Left forelimb (tissue), 1 donor: ENCODE results near the gene SLC4A7.
"Not testable (repeated sequence)": the region's sequence is repeated elsewhere in the genome, so short reads cannot be mapped to it uniquely, and the experiment has no call there.

Source experiments
- DNase-seq: peaks from one replicate; pipeline ENCODE4 v3.0.0-alpha.2; 2018; ENCODE audit warnings: low spot score

Gene SLC4A7

DNA sequence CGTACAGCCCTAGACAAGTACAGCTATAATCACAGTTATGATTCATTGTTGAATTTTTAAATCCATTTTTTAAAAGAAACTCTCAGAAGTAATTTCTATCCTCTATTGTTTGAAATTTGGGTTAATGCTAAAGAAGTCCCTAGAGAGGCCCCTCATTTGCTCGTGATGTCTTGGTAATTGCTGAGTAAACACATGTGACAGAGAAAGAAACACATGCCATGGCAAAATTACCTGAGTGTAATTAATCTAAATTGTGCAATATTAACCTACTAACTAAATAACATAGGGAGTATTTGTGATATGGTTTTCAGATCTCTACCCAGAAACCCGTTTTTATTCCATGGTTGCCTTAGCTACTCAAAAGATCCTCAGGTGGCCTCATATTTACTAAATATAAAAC is 125.8 kb downstream of the SLC4A7 start:
- no peak for DNase-seq

GRCh38 chr3:27357665-27358258 is 126.4 kb downstream of the SLC4A7 start:
- no peak for DNase-seq

GRCh38 chr3:27356976-27357375 is 127.2 kb downstream of the SLC4A7 start:
- no peak for DNase-seq

GRCh38 chr3:27354588-27355203 is 129.5 kb downstream of the SLC4A7 start:
- no peak for DNase-seq

DNA sequence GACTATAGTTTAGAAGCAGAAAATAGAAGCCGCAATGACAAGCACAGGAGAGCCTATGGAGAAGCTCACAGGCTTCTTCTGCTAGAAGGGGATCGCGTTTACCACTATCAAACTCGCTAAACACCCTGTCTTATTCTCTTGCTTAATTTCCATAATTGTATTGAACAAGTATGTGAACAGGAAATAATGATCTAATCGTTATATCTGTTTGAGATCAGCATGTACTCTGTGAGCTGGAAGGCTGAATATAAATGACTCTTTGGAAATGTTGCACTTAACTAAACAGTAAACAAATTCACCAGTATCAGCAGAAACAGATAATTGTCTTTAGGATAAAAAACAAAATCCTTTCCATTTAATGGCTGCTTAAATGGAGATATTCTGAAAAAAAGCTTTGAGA is 130.0 kb downstream of the SLC4A7 start:
- no peak for DNase-seq

GRCh38 chr3:27353221-27353620 is 131.0 kb downstream of the SLC4A7 start:
- DNase-seq, result no peak

DNA sequence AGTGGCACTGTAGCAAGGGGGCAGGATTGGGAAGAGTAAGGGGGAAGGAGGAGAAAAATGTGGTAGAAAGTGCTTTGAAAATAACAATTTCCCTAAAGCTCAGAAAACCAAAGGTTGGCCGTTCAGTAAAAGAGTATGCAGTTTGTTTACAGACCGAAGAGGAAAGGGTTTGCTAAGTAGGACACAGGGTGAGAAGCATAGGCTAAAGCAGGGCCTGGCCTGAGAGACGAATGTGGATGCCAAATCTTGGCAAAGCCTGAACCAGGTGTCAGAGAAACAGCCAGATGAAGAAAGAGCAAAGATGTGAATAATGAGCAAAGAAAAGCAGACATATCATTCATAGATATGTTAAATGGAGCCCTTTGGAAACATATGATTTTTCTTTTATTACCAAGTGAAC is 132.1 kb downstream of the SLC4A7 start:
- DNase-seq, result no peak

- no peak for DNase-seq
Observed at GRCh38 chr3:27349832-27350231, 134.4 kb downstream of the SLC4A7 start.

DNA sequence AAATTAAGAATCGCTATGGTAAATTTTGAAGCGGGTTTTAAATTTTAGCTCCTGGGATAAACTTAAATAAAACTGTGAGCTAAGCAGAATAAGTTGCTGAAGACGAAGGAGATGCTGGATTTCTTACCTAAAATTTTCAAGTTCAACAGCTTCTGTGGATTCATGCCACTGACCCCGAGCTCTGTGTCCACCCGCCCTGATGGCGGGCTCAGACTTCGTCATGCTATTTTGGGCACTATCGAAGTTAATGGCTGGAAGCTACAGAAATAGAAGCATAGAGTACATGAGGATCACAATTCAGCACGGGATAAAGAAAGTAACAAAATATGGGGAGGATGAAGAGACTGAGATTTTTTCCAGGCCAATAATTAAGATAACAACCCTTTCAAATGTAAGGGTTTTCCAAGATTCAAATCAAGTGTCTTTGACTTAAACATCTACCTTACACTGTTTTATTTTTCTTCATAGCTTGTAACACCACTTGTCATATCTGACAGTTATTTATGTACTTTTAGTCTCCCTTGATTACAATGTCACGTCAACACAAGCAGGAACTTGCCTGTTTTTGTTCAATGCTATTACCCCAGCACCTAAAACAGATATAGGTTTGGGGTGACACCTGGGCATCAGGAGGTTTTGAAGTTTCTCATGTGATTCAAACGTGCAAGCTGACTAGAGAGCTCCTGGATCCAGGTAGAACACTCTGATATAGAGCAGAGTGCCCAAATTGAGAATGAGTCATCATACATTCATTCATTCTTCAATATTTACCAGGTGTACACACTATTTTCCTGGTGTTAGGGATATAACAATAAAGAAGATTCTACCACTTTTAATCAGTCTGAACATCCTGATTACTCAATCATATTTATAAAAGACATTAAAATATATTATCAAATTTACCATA is 138.0 kb downstream of the SLC4A7 start:
- no peak for DNase-seq

- no peak for DNase-seq
Observed at GRCh38 chr3:27345493-27345892, 138.7 kb downstream of the SLC4A7 start.

DNA sequence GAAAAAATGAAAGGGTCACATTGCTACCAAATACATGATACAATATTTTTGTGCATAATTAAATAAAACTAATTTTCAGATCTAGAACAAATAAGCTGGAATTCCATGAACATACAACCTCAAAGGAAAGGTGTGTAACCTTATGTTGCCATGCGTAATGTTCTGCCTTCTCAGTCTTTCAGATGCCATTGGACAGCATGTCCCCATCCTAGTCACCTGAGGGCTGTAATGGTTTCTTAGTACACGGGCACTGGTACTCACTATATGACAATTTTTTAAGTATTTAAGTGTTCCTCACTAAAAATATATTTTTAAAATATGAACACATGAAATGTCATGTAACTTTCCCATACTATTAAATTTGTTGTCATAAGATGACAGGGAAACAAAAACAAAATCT is 139.1 kb downstream of the SLC4A7 start:
- DNase-seq, result no peak

DNA sequence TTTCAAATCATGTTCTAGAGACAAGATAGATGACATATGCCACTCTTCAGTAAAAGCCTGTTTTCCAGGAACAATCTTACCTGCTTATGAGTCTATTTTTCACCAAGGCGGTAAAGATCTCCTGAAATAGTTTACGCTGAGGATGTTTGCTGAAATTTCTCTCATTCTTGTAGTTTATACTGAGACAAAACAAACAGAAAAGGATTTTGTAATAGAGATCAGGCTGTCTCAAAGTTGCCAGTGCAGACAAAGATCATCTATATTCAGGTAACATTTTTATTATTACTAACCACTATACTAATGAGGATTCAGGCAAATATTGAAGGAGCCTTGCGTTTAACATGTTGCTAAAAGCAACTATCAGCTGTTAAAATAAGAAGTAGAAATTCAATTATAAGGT is 140.0 kb downstream of the SLC4A7 start:
- DNase-seq, result no peak

GRCh38 chr3:27342267-27342666 is 141.9 kb downstream of the SLC4A7 start:
- no peak for DNase-seq

DNA sequence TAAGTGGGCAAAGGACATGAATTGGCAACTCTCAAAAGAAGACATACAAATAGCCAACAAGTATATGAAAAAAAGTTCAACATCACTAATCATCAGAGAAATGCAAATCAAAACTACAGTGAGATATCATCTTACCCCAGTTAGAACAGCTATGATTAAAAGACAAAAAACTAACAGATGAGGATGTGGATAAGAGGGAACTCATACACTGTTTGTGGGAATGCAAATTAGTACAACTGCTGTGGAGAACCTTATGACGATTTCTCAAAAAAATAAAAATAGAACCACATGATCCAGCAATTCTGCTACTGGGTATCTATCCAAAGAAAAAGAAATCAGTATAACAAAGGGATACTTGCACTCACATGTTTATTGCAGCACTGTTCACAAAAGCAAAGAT is 143.7 kb downstream of the SLC4A7 start:
- DNase-seq, result no peak

- DNase-seq, result no peak
Observed at GRCh38 chr3:27335571-27335970, 148.6 kb downstream of the SLC4A7 start.

GRCh38 chr3:27333843-27334242 is 150.3 kb downstream of the SLC4A7 start:
- no peak for DNase-seq

DNA sequence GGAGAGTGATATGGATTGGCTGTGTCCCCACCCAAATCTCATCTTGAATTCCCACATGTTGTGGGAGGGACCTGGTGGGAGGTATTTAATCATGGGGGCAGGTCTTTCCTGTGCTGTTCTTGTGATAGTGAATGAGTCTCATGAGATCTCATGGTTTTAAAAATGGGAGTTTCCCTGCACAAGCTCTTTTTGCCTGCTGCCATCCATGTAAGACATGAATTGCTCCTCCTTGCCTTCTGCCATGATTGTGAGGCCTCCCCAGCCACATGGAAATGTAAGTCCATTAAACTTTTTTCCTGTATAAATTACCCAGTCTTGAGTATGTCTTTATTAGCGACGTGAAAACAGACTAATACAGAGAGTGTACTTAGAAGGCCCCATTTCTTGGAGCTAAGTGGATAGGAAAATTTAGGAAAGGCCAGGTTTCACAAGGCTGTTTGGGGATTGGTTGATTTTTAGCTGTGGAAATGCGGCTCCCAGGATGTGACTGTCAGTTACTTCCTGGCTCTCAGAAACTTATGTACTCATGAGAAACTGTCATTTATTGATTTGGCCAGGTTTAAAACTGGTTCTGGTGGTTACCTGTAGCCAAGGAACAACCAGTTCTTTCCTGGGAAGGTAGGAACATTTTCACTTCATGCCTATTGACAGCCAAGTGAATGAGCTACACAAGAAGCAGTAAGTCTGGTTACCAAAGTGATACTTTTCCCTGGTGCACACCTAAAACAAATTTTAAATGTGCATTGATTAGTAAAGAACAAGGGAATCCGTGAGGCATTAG is 155.0 kb downstream of the SLC4A7 start:
- DNase-seq, result not testable (repeated sequence)

GRCh38 chr3:27326629-27327545 is 157.3 kb downstream of the SLC4A7 start:
- DNase-seq, result no peak

DNA sequence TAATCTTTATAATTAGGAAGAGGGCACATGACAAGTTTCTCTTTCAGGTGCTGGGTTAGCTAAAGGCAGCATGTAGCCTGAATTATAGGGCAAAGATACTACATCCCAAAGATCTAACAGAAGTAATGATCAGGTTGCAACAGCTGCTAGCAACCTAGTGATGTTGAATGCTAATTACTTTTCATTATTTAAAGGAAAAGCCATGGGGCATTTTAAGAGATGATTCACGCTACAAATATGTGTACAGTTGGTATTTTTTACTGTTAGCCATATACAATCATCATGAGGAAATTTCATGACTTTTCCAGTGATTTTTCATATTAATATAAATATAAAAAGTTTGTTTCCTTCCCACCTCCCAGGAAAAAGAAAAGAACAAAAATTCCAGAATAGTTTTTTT is 158.0 kb downstream of the SLC4A7 start:
- DNase-seq, result no peak

DNA sequence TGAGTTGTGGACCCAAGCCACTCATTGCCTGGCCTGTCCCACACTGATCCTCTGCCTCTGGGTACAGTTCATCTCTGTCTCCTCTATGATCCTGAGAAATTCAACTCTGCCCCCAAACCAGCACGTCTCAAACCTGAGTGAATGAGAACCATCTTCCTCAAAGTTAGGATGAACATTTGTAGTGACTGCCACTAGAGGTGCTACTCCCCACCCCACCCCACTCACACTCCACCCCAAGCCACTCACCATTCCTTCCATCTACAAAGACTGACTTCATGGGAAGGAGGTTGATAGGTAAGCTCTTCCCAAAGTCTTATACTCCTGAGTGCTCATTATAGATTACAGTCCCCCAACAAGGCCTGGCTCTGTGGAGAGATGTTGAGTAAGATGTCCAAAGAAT is 158.8 kb downstream of the SLC4A7 start:
- DNase-seq, result no peak

GRCh38 chr3:27324686-27325085 is 159.5 kb downstream of the SLC4A7 start:
- DNase-seq, result no peak
